Heart left ventricle (tissue), 16 donors: ENCODE measurements around the gene GCH1. TPM values are rescaled to one million over a fixed set of nuclear protein-coding genes. Genes with fewer than 3 reads are reported as not detected.

Experiments used
- ATAC-seq, 4 donors: fragments of 200-7000 bp; cut with Tn5 transposase; one replicate each; pipeline ENCODE4 v1.9.1; 2020 to 2022; ENCODE audit warnings: moderate library complexity in 4 of 4, mild to moderate bottlenecking in 3 of 4, moderate number of reproducible peaks in 1 of 4
- DNase-seq, 5 donors: peaks; one replicate each; pipeline ENCODE4 v3.0.0-alpha.2; 2020
- H3K27ac ChIP-seq, 12 donors: fragments of 200-600 bp; sonication (generic) in 4 of 12; one replicate each; pipeline versions ENCODE4 v1.5.0 to v1.8.0; 2016 to 2022; ENCODE audit warnings: mild to moderate bottlenecking in 2 of 12
- H3K27me3 ChIP-seq, 9 donors: fragments of 200-600 bp; sonication (generic) in 2 of 9; one replicate each; pipeline versions ENCODE4 v1.5.1 to v1.8.0; 2016 to 2022; ENCODE audit warnings: mild to moderate bottlenecking in 3 of 9
- H3K36me3 ChIP-seq, 9 donors: fragments of 200-600 bp; sonication (generic) in 2 of 9; one replicate each; pipeline versions ENCODE4 v1.5.0 to v1.8.0; 2018 to 2022; ENCODE audit warnings: mild to moderate bottlenecking in 2 of 9
- H3K4me1 ChIP-seq, 12 donors: fragments of 200-600 bp; sonication (generic) in 4 of 12; one replicate each; pipeline versions ENCODE4 v1.5.0 to v1.8.0; 2016 to 2022; ENCODE audit warnings: mild to moderate bottlenecking in 3 of 12
- H3K4me3 ChIP-seq, 12 donors: fragments of 200-600 bp; sonication (generic) in 4 of 12; one replicate each; pipeline versions ENCODE4 v1.5.0 to v1.8.0; 2017 to 2022; ENCODE audit warnings: mild to moderate bottlenecking in 9 of 12, moderate library complexity in 4 of 12
- H3K9me3 ChIP-seq, 12 donors: fragments of 200-600 bp; sonication (generic) in 4 of 12; one replicate each; pipeline versions ENCODE4 v1.5.0 to v1.8.0; 2016 to 2022; ENCODE audit warnings: mild to moderate bottlenecking in 1 of 12
- POLR2A ChIP-seq, 2 donors: fragments of 450-650 bp; IDR thresholded peaks; one replicate each; pipeline ENCODE4 v1.6.1; 2017; ENCODE audit warnings: antibody characterized with exemption in 2 of 2, mild to moderate bottlenecking in 2 of 2, moderate library complexity in 2 of 2
- WGBS, 4 donors: extraction: QIAGEN DNeasy Blood & Tissue Kit in 2 of 4; methylation state at CpG; one replicate each; pipeline versions ENCODE4 v1.1.5 to v1.1.7; 2013 to 2018; 5-methylcytosine and 5-hydroxymethylcytosine counted together
- intact Hi-C, 10 donors: fragments of 100-400 bp; cut with DNase I; formaldehyde crosslinking; loops; one replicate each; pipeline versions ENCODE4 v1.11.1 to v1.14.2; 2022
- microRNA-seq, 4 donors: library from miRNA; unstranded; fragments of <30 nt; microRNA quantifications; one replicate each; pipeline versions ENCODE4 to v1.2.0, GENCODE V29; 2017 to 2020
- polyA plus RNA-seq, 2 donors: library from polyadenylated mRNA; stranded (reverse); fragments of 200-250 nt; gene quantifications; one replicate each; pipeline ENCODE4 v1.2.3, GENCODE V29; 2013
- total RNA-seq, 9 donors: library from RNA; depleted of rRNA in 2 of 9; stranded (reverse); fragments of >200 nt in 2 of 9; fragmentation: NEBNext Ultra II Directional in 3 of 9; extraction: Animal tissue kit (Norgen Biotek cat#: 25700) in 3 of 9; gene quantifications; one replicate each; pipeline versions ENCODE4 v1.1.0 to v1.2.4, GENCODE V29; 2016 to 2023
- TF ChIP-seq, protein P1 (sequence below), 12 donors: fragments of 200-600 bp; sonication (generic) in 4 of 12; IDR thresholded peaks; one replicate each; pipeline versions ENCODE4 v1.5.0 to v1.8.0; 2018 to 2022; ENCODE audit warnings: antibody characterized with exemption in 12 of 12, mild to moderate bottlenecking in 5 of 12
- donor health status: ischemic (EF 13 %, LVEDD 7.1; RV severe dilation, severe dysfunction).
- donor health status: healthy with polysubstance abuse.
- donor health status: DM: no; HTN: yes; CAD: no.
- donor health status: DM: no; HTN: no; CAD: no.
- donor health status: ischemic (EF 25% LVEDD 6.9; RV normal size, moderate dysfunction).
- donor health status: ischemic (EF 25% LVEDD 5.7; RV mildly dilated, moderate dysfunction).
- donor health status: healthy.
- donor health status: DM: yes; HTN: yes; CAD: no.
- donor health status: ischemic (EF 35%, LVEDD 5.7; RV mildly dilated, moderate dysfunction).
- donor health status: nonischemic (EF 11% LVEDD 7.7; RV severe dilation, severe dysfunction).
- donor health status: DM: yes; HTN: yes; CAD: no.
- donor health status: PGD.
- donor health status: ischemic (EF 29% LVEDD 5.4; RV normal size, mild dysfunction).
- donor health status: nonischemic (EF 23%, LVEDD 6.1; RV moderate dilation, normal function).

The GCH1 gene
- total and polyA plus RNA-seq, 11 donors: 1.6 to 13.8 (median 3.3) TPM

DNA sequence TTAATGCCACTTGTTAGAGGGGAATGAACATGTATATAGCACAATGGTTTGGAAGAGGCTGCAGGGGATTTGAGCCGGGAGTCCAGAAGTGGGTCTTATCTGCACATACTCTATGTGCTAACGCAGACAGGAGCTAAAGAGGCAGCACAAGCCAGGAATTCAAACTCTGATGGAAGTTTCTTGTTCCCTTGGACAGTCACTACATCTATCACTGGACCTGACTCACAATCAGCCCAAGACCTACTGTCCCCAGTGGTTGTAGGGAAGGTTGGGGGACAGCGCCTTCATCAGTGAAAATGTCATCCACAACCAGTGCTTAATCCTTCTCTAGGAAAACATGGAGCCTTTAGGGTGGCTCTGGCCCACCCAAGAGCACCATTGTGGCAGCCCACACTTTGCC, 107.8 kb downstream of the GCH1 start:
- 61 to 73% (median 71%) methylated on average over 3 of the region's 3 CpGs for WGBS, 4 donors
- ATAC-seq (peak in 3 of 4 donors; percentile 34 to 41 (median 35)), DNase-seq (no peak)
- no peak overlapping the region for H3K4me3 ChIP-seq
- peaks cover 0 to 6% (median 0%) of the 10 kb centered on the region in 12 donors for H3K4me1 ChIP-seq
- H3K36me3 ChIP-seq: peaks cover 0 to 30% (median 17%) of the 10 kb centered on the region in 9 donors
- H3K9me3 ChIP-seq: peaks cover 0 to 16% (median 3%) of the 10 kb centered on the region in 12 donors
- no peak for TF ChIP-seq POLR2A (IDR thresholded peaks at IDR 0.05)
- TF ChIP-seq, protein P1, sequence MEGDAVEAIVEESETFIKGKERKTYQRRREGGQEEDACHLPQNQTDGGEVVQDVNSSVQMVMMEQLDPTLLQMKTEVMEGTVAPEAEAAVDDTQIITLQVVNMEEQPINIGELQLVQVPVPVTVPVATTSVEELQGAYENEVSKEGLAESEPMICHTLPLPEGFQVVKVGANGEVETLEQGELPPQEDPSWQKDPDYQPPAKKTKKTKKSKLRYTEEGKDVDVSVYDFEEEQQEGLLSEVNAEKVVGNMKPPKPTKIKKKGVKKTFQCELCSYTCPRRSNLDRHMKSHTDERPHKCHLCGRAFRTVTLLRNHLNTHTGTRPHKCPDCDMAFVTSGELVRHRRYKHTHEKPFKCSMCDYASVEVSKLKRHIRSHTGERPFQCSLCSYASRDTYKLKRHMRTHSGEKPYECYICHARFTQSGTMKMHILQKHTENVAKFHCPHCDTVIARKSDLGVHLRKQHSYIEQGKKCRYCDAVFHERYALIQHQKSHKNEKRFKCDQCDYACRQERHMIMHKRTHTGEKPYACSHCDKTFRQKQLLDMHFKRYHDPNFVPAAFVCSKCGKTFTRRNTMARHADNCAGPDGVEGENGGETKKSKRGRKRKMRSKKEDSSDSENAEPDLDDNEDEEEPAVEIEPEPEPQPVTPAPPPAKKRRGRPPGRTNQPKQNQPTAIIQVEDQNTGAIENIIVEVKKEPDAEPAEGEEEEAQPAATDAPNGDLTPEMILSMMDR (IDR thresholded peaks at IDR 0.05): no peak
- no peak overlapping the region for H3K27ac ChIP-seq
- intact Hi-C loops: no loop called here
- H3K27me3 ChIP-seq: no peaks in the 10 kb centered on the region

GRCh38 chr14:54794159-54794558, 108.5 kb downstream of the GCH1 start:
- Histone ChIP-seq H3K36me3 (peaks cover 0 to 36% (median 24%) of the 10 kb centered on the region in 9 donors), H3K4me3 (no peak overlapping the region), H3K27me3 (no peaks in the 10 kb centered on the region), H3K27ac (no peak overlapping the region), H3K4me1 (peaks cover 0 to 8% (median 0%) of the 10 kb centered on the region in 12 donors), H3K9me3 (peaks cover 0 to 16% (median 3%) of the 10 kb centered on the region in 12 donors)
- intact Hi-C loops: no loop called here
- no peak for DNase-seq
- 41 to 64% (median 54%) methylated on average over 1 of the region's 1 CpG for WGBS, 4 donors
- ATAC-seq: no peak
- no peak for TF ChIP-seq POLR2A (IDR thresholded peaks at IDR 0.05)
- TF ChIP-seq, protein P1 (IDR thresholded peaks at IDR 0.05): no peak

GRCh38 chr14:54792288-54792687, 110.3 kb downstream of the GCH1 start:
- Histone ChIP-seq H3K4me3 (no peak overlapping the region), H3K27ac (no peak overlapping the region), H3K9me3 (peaks cover 0 to 16% (median 3%) of the 10 kb centered on the region in 12 donors), H3K27me3 (no peaks in the 10 kb centered on the region), H3K4me1 (peaks cover 0 to 20% (median 5%) of the 10 kb centered on the region in 12 donors), H3K36me3 (peaks cover 0 to 55% (median 37%) of the 10 kb centered on the region in 9 donors)
- no peak for TF ChIP-seq POLR2A (IDR thresholded peaks at IDR 0.05)
- TF ChIP-seq, protein P1 (IDR thresholded peaks at IDR 0.05): no peak
- DNase-seq (no peak), ATAC-seq (no peak)
- intact Hi-C loops: no loop called here
- WGBS, 4 donors: 75 to 83% (median 78%) methylated on average over 6 of the region's 6 CpGs

Small RNA genes lying within 50 kb of the gene (microRNA-seq; reads per million reads assigned to microRNA genes)
- 0 reads per million in 4 donors for gene MIR4308

Other genes starting within 250 kb of the GCH1 start
- gene WDHD1, start 124.3 kb upstream of the GCH1 start, total RNA-seq: 1 to 10 TPM in 8 of 9 donors, under 1 TPM in 1; 0.44 to 3.5 (median 2.2) TPM
- 1 to 10 TPM in 1 of 2 donors, under 1 TPM in 1; 0.42 to 1.4 TPM for gene WDHD1, start 124.3 kb upstream of the GCH1 start, polyA plus RNA-seq
- 10 to 100 TPM in 8 of 9 donors, 1 to 10 TPM in 1; 8.9 to 20.7 (median 15.6) TPM for gene SOCS4, start 124.4 kb upstream of the GCH1 start, total RNA-seq
- gene SOCS4, start 124.4 kb upstream of the GCH1 start, polyA plus RNA-seq: 1 to 10 TPM; 3.7 to 8.0 TPM
- gene MAPK1IP1L, start 148.8 kb upstream of the GCH1 start, total RNA-seq: 100 to 1,000 TPM in 2 of 9 donors, 10 to 100 TPM in 7; 58.9 to 159 (median 80.1) TPM
- 10 to 100 TPM; 23.8 to 66.7 TPM for gene MAPK1IP1L, start 148.8 kb upstream of the GCH1 start, polyA plus RNA-seq
- gene LGALS3, start 226.4 kb upstream of the GCH1 start, total RNA-seq: 100 to 1,000 TPM; 143 to 372 (median 197) TPM
- 100 to 1,000 TPM; 272 to 311 TPM for gene LGALS3, start 226.4 kb upstream of the GCH1 start, polyA plus RNA-seq